ENCODE measurements around the gene PPY.

The PPY gene

GRCh38 chr17:43946781-43947180 is 4.5 kb upstream of the PPY start:
- no peak for TF ChIP-seq CTCF (IDR thresholded peaks at IDR 0.05)

GRCh38 chr17:43945074-43945829 is 3.0 kb upstream of the PPY start:
- no peak for TF ChIP-seq CTCF (IDR thresholded peaks at IDR 0.05)

DNA sequence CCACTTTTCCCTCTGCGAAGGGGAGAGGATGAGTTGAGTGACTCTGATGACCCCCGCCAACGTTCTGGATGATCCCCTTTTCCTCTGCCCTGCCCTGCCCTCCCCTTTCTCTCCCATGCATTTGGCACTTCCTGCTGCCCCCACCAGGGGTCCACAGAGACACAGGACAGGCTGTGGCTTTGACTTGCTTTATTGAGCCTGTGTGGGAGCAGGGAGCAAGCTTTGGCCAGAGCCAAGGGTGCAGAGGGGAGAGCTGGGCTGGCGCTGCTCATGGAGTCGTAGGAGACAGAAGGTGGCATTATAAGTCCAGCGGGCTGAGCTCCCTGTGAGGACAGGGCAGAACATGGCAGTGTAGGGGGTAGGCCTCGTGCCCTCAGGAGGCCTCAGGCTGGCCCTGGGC is 1.6 kb downstream of the PPY start:
- no peak for TF ChIP-seq CTCF (IDR thresholded peaks at IDR 0.05)

- no peak for TF ChIP-seq CTCF (IDR thresholded peaks at IDR 0.05)
Measured at GRCh38 chr17:43939886-43940285, 2.4 kb downstream of the PPY start.

GRCh38 chr17:43938838-43939182 is 3.5 kb downstream of the PPY start:
- TF ChIP-seq CTCF (IDR thresholded peaks at IDR 0.05): no peak

DNA sequence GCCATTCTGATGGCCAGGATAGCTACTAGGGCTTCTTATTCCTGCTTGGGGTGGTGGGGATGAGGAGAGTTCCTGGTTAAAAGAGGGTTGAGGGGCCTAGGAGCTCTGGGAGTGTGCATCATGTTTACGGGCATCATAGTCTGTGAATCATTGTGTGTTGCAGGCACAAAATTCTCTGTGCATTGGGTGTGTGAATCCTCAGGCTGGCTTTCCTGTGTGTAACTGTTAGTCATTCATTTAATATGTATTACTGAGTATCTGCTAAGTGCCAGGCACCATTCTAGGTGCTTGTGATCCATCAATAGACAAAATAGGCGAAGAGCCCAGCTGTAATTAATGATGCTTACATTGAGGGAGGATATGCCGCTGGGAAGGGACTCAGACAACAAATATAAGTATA is 5.8 kb downstream of the PPY start:
- no peak for TF ChIP-seq CTCF (IDR thresholded peaks at IDR 0.05)

DNA sequence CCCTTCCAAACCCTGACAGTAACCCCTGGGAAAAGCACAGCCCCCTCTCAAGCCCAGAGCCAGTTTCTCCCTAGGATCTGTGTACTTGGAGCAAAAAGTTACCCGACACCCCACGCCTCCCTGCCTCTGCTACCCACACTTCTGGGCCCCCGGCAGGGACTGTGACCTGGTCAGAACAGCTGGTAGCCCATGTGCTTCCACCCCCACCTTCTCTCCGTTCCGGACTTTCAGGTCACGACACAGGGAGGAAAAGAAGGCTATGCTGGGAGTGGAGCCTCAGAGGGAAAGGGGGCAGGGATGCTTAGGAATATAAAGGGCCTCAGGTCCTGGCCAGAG is 6.4 kb downstream of the PPY start:
- no peak for TF ChIP-seq CTCF (IDR thresholded peaks at IDR 0.05)
